H1 (cell line): ENCODE results near the gene CLASP2. TPM values are rescaled to one million over a fixed set of nuclear protein-coding genes. Genes with fewer than 3 reads are reported as not detected.

Source experiments
- CTCF ChIA-PET: fragments of 300-600 bp; sonication (Branson Sonifier 250); formaldehyde crosslinking; loops from one replicate; lab custom pipeline; 2021; ENCODE audit not compliant: partially characterized antibody; lab: Charles Lee
- POLR2A ChIA-PET: fragments of 300-600 bp; sonication (Branson Sonifier 250); formaldehyde crosslinking; loops from one replicate; lab custom pipeline; 2021; ENCODE audit warnings: inconsistent platforms; ENCODE audit not compliant: partially characterized antibody; lab: Charles Lee
- DNase-seq, 2 experiments: peaks; one replicate each; pipeline versions ENCODE4 v3.0.0 to v3.0.0-alpha.2; 2010 to 2022; ENCODE audit warnings: low spot score in 2 of 2, low read depth in 1 of 2, mixed read lengths in 1 of 2
- FAIRE-seq: peaks from 2 replicates; lab custom pipeline; 2011; peaks lifted over from hg19 to GRCh38; lab: Jason Lieb, UNC
- H2AFZ ChIP-seq: 2 replicates; pipeline ENCODE4 v1.8.1; 2012; ENCODE audit warnings: low read length, inconsistent platforms
- H2AK5ac ChIP-seq: 2 replicates; pipeline ENCODE4 v1.6.1; 2013; ENCODE audit warnings: low read depth, low read length
- H2BK120ac ChIP-seq: replicated peaks from 2 replicates; pipeline ENCODE3; 2013; ENCODE audit warnings: low read depth, low read length, inconsistent platforms
- H2BK12ac ChIP-seq: 2 replicates; pipeline ENCODE4 v1.6.1; 2013; ENCODE audit warnings: low read depth, low read length
- H2BK15ac ChIP-seq: 2 replicates; pipeline ENCODE4 v1.6.1; 2013; ENCODE audit warnings: low read length
- H2BK20ac ChIP-seq: 2 replicates; pipeline ENCODE4 v1.6.1; 2013; ENCODE audit warnings: low read length
- H2BK5ac ChIP-seq: 2 replicates; pipeline ENCODE4 v1.6.1; 2013; ENCODE audit warnings: low read depth, low read length
- H3K14ac ChIP-seq: 2 replicates; pipeline ENCODE4 v1.6.1; 2013; ENCODE audit warnings: inconsistent platforms; ENCODE audit not compliant: insufficient read length
- H3K18ac ChIP-seq: 2 replicates; pipeline ENCODE4 v1.6.1; 2013; ENCODE audit warnings: low read length; ENCODE audit errors: extremely low read depth
- H3K23ac ChIP-seq: 2 replicates; pipeline ENCODE4 v1.6.1; 2013; ENCODE audit warnings: inconsistent platforms; ENCODE audit not compliant: insufficient read length
- H3K23me2 ChIP-seq: 2 replicates; pipeline ENCODE4 v1.6.1; 2013; ENCODE audit warnings: low read depth, low read length
- H3K27ac ChIP-seq: 2 replicates; pipeline ENCODE4 v1.6.1; 2011; ENCODE audit warnings: low read depth, low read length, inconsistent platforms
- H3K27me3 ChIP-seq, 4 experiments: replicated peaks in 1 of 4; 1 replicate in 1 of 4; 2 replicates in 3 of 4; pipeline versions ENCODE4 v1.6.1 to v1.8.1; 2011 to 2013; ENCODE audit warnings: low read length in 3 of 4, mild to moderate bottlenecking in 3 of 4, inconsistent platforms in 2 of 4, mixed read lengths in 2 of 4, moderate library complexity in 1 of 4; ENCODE audit not compliant: control insufficient read depth in 3 of 4, insufficient read depth in 3 of 4; ENCODE audit errors: extremely low read depth in 1 of 4
- H3K36me3 ChIP-seq, 4 experiments: 2 replicates each; pipeline versions ENCODE4 v1.6.1 to v1.8.1; 2011 to 2013; ENCODE audit warnings: mild to moderate bottlenecking in 4 of 4, low read length in 3 of 4, moderate library complexity in 2 of 4, control low read depth in 1 of 4, inconsistent platforms in 1 of 4; ENCODE audit not compliant: insufficient read depth in 4 of 4, control insufficient read depth in 2 of 4
- H3K4ac ChIP-seq: replicated peaks from 2 replicates; pipeline ENCODE3; 2013; ENCODE audit warnings: low read length, low read depth, mixed read lengths, inconsistent platforms; ENCODE audit not compliant: insufficient read length
- H3K4me1 ChIP-seq, 4 experiments: replicated peaks in 1 of 4; 1 replicate in 1 of 4; 2 replicates in 3 of 4; pipeline versions ENCODE4 v1.6.1 to v1.8.1; 2011 to 2013; ENCODE audit warnings: low read length in 3 of 4, inconsistent platforms in 2 of 4, mixed read lengths in 1 of 4; ENCODE audit not compliant: insufficient read depth in 4 of 4, control insufficient read depth in 3 of 4
- H3K4me2 ChIP-seq, 2 experiments: 2 replicates each; pipeline versions ENCODE4 v1.6.1 to v1.8.1; 2011 to 2013; ENCODE audit warnings: low read depth in 2 of 2, low read length in 2 of 2, control low read depth in 1 of 2, inconsistent platforms in 1 of 2, mild to moderate bottlenecking in 1 of 2; ENCODE audit not compliant: insufficient read depth in 1 of 2
- H3K4me3 ChIP-seq, 4 experiments: fragments of 200-600, 300-600 bp in 1 of 4; sonication (generic), shearing (Covaris generic), sonication (Bioruptor Twin) in 1 of 4; 2 replicates each; pipeline versions ENCODE4 v1.5.1 to v1.8.1; 2011 to 2016; ENCODE audit warnings: low read length in 4 of 4, low read depth in 3 of 4, control low read depth in 2 of 4, inconsistent platforms in 2 of 4, mild to moderate bottlenecking in 2 of 4, mixed read lengths in 1 of 4, moderate library complexity in 1 of 4; ENCODE audit not compliant: insufficient read depth in 2 of 4; ENCODE audit errors: extremely low read depth in 1 of 4
- H3K56ac ChIP-seq: replicated peaks from 2 replicates; pipeline ENCODE3; 2013; ENCODE audit warnings: low read depth, mild to moderate bottlenecking, mixed read lengths, low read length, inconsistent platforms; ENCODE audit not compliant: insufficient read length
- H3K79me1 ChIP-seq: 2 replicates; pipeline ENCODE4 v1.6.1; 2013; ENCODE audit warnings: low read depth, low read length, control low read depth
- H3K79me2 ChIP-seq, 2 experiments: 2 replicates each; pipeline versions ENCODE4 v1.6.1 to v1.8.1; 2012 to 2013; ENCODE audit warnings: low read length in 2 of 2, mild to moderate bottlenecking in 2 of 2, inconsistent platforms in 1 of 2; ENCODE audit not compliant: insufficient read depth in 2 of 2, control insufficient read depth in 1 of 2
- H3K9ac ChIP-seq, 4 experiments: replicated peaks in 1 of 4; 1 replicate in 1 of 4; 2 replicates in 3 of 4; pipeline versions ENCODE4 v1.6.1 to v1.8.1; 2011 to 2013; ENCODE audit warnings: low read depth in 3 of 4, low read length in 3 of 4, control low read depth in 2 of 4, mild to moderate bottlenecking in 2 of 4, moderate library complexity in 2 of 4, inconsistent platforms in 1 of 4; ENCODE audit errors: extremely low read depth in 1 of 4
- H3K9me3 ChIP-seq, 2 experiments: 2 replicates each; pipeline versions ENCODE4 v1.6.1 to v1.8.1; 2012 to 2013; ENCODE audit warnings: mild to moderate bottlenecking in 2 of 2, moderate library complexity in 2 of 2, control low read depth in 1 of 2, inconsistent platforms in 1 of 2, low read depth in 1 of 2, low read length in 1 of 2, mixed read lengths in 1 of 2; ENCODE audit not compliant: insufficient read depth in 2 of 2
- H4K20me1 ChIP-seq, 2 experiments: replicated peaks in 1 of 2; 2 replicates each; pipeline versions ENCODE3 to v1.8.1; 2011 to 2013; ENCODE audit warnings: inconsistent platforms in 2 of 2, low read length in 2 of 2, mild to moderate bottlenecking in 1 of 2; ENCODE audit not compliant: insufficient read depth in 2 of 2, control insufficient read depth in 1 of 2
- H4K5ac ChIP-seq: 2 replicates; pipeline ENCODE4 v1.6.1; 2013; ENCODE audit warnings: low read length, low read depth, mixed read lengths, inconsistent platforms; ENCODE audit not compliant: insufficient read length
- H4K8ac ChIP-seq: 2 replicates; pipeline ENCODE4 v1.8.0; 2013; ENCODE audit warnings: mild to moderate bottlenecking, moderate library complexity, low read length, inconsistent platforms; ENCODE audit not compliant: insufficient read depth; ENCODE audit errors: extremely low read depth
- H4K91ac ChIP-seq: replicated peaks from 2 replicates; pipeline ENCODE3; 2013; ENCODE audit warnings: low read length, mixed read lengths, inconsistent platforms; ENCODE audit not compliant: insufficient read length
- ASH2L ChIP-seq: fragments of 200-600, 300-600 bp; sonication (generic); IDR thresholded peaks from one replicate; pipeline ENCODE4 v1.7.1; 2017; ENCODE audit warnings: low read length
- CTBP2 ChIP-seq: IDR thresholded peaks from 2 replicates; pipeline ENCODE4 v1.7.0; 2011; ENCODE audit warnings: borderline replicate concordance, mild to moderate bottlenecking, moderate library complexity, mixed read lengths, low read length; ENCODE audit not compliant: insufficient read depth, insufficient read length
- USF2 ChIP-seq: IDR thresholded peaks from 2 replicates; pipeline ENCODE4 v1.6.1; 2011; ENCODE audit warnings: low read length, improper control_type of control experiment
- WGBS, 2 experiments: shearing (Covaris generic) in 1 of 2; methylation state at CpG; one replicate each; pipeline versions ENCODE4 v1.1.6 to v1.1.7; 2013 to 2015; ENCODE audit warnings: low lambda C conversion rate in 2 of 2, mixed read lengths in 2 of 2, inconsistent platforms in 1 of 2, low coverage in 1 of 2, missing lambda C conversion rate in 1 of 2; ENCODE audit not compliant: insufficient replicate concordance in 2 of 2, insufficient coverage in 1 of 2, insufficient read length in 1 of 2; ENCODE audit errors: extremely low coverage in 1 of 2, missing lambda C conversion rate in 1 of 2; 5-methylcytosine and 5-hydroxymethylcytosine counted together
- polyA plus RNA-seq, 7 experiments: library from polyadenylated mRNA; depleted of rRNA in 3 of 7; stranded (reverse) in 5 of 7; unstranded in 2 of 7; fragments of >200 nt in 5 of 7; fragments of 200-250 nt in 2 of 7; gene quantifications; 1 replicate in 5 of 7; 2 replicates in 1 of 7; 4 replicates in 1 of 7; pipeline versions ENCODE4 v1.2.1 to v1.2.3, GENCODE V29; 2011 to 2013; ENCODE audit warnings: missing spikeins in 2 of 7, mixed read lengths in 2 of 7
- total RNA-seq: library from RNA; stranded (reverse); fragmentation: NEBNext Ultra II Directional; extraction: Animal tissue kit (Norgen Biotek cat#: 25700); gene quantifications from 2 replicates; pipeline ENCODE4 v1.2.1, GENCODE V29; 2021

CLASP2 gene
- total and polyA plus RNA-seq, 2 of the 8 experiments (the other 6 are each of a cell fraction or from before 2014, with no cell fraction given) = 21.7 to 58.0 TPM

GRCh38 chr3:33678073-33678472 is 40.0 kb downstream of the CLASP2 start:
- no peak overlapping the region for H3K14ac ChIP-seq
- CTCF ChIA-PET = no interaction called here
- 96% methylated on average over 1 of the region's 1 CpG; no CpG with 5 or more reads in 1 of the 2 experiments for WGBS, 2 experiments

More at GRCh38 chr3:33678073-33678472, 40.0 kb downstream of the CLASP2 start:
- no peaks in the 10 kb centered on the region for H3K4me1 ChIP-seq
- no peak overlapping the region for H2BK12ac ChIP-seq
- H3K18ac ChIP-seq = no peak overlapping the region
- no peak overlapping the region for H3K56ac ChIP-seq
- H3K79me2 ChIP-seq = no peaks in the 10 kb centered on the region
- no peak overlapping the region for H3K9ac ChIP-seq
- POLR2A ChIA-PET = no interaction called here
- no peaks in the 10 kb centered on the region for H3K23me2 ChIP-seq
- no peak overlapping the region for H3K4me2 ChIP-seq
- H3K36me3 ChIP-seq = peaks cover 0 to 3% (median 1%) of the 10 kb centered on the region in 4 experiments; a peak in 2 of 8 replicates
- H3K4ac ChIP-seq = no peak overlapping the region
- no peak for TF ChIP-seq ASH2L
- no peak for TF ChIP-seq USF2
- no peak for TF ChIP-seq CTBP2
- FAIRE-seq (no peak), DNase-seq (no peak)
- H3K4me3 ChIP-seq = no peak overlapping the region
- H2BK120ac ChIP-seq = no peak overlapping the region
- H4K5ac ChIP-seq = no peak overlapping the region
- no peaks in the 10 kb centered on the region for H4K20me1 ChIP-seq
- H2BK15ac ChIP-seq = no peak overlapping the region
- no peak overlapping the region for H3K23ac ChIP-seq
- no peak overlapping the region for H2AFZ ChIP-seq
- H3K27me3 ChIP-seq = no peaks in the 10 kb centered on the region
- H3K9me3 ChIP-seq = no peaks in the 10 kb centered on the region
- H4K91ac ChIP-seq = no peak overlapping the region
- no peak overlapping the region for H4K8ac ChIP-seq
- H3K27ac ChIP-seq = no peak overlapping the region
- no peaks in the 10 kb centered on the region; the same call in 1 of the 2 replicates for H3K79me1 ChIP-seq
- no peak overlapping the region for H2BK5ac ChIP-seq
- H2BK20ac ChIP-seq = no peak overlapping the region
- no peak overlapping the region for H2AK5ac ChIP-seq
